HL-60/S4 (cell line): ENCODE results near the gene CACNA2D3.

ENCODE experiments used
- in situ Hi-C: fragments of 300-500 bp; cut with MboI; formaldehyde crosslinking; loops from 2 replicates; pipeline ENCODE4 v1.14.3; 2022; ENCODE audit warnings: low sequenced_read_pairs

CACNA2D3 gene

GRCh38 chr3:54892168-54892567 is 769.8 kb downstream of the CACNA2D3 start:
- in situ Hi-C loops = no loop called here

GRCh38 chr3:54895613-54896012 is 773.3 kb downstream of the CACNA2D3 start:
- in situ Hi-C loops = no loop called here

GRCh38 chr3:54897028-54897711 is 774.8 kb downstream of the CACNA2D3 start:
- in situ Hi-C loops = no loop called here

GRCh38 chr3:54899273-54899672 is 776.9 kb downstream of the CACNA2D3 start:
- in situ Hi-C loops = no loop called here

- in situ Hi-C loops = no loop called here
Measured at GRCh38 chr3:54900838-54901591, 778.7 kb downstream of the CACNA2D3 start.

- in situ Hi-C loops = no loop called here
Measured at GRCh38 chr3:54901906-54902685, 779.7 kb downstream of the CACNA2D3 start.

- in situ Hi-C loops = no loop called here
Measured at GRCh38 chr3:54905261-54905888, 783.0 kb downstream of the CACNA2D3 start.

- in situ Hi-C loops = no loop called here
Measured at GRCh38 chr3:54905920-54906319, 783.6 kb downstream of the CACNA2D3 start.

GRCh38 chr3:54906763-54907162 is 784.4 kb downstream of the CACNA2D3 start:
- in situ Hi-C loops = no loop called here

- in situ Hi-C loops = no loop called here
Measured at GRCh38 chr3:54909191-54909590, 786.8 kb downstream of the CACNA2D3 start.

GRCh38 chr3:54914180-54914579 is 791.8 kb downstream of the CACNA2D3 start:
- in situ Hi-C loops = no loop called here

GRCh38 chr3:54915181-54915580 is 792.8 kb downstream of the CACNA2D3 start:
- in situ Hi-C loops = no loop called here

- in situ Hi-C loops = no loop called here
Measured at GRCh38 chr3:54915976-54916375, 793.6 kb downstream of the CACNA2D3 start.

- in situ Hi-C loops = no loop called here
Measured at GRCh38 chr3:54916732-54917131, 794.4 kb downstream of the CACNA2D3 start.

- in situ Hi-C loops = no loop called here
Measured at GRCh38 chr3:54917174-54917573, 794.8 kb downstream of the CACNA2D3 start.

- in situ Hi-C loops = no loop called here
Measured at GRCh38 chr3:54917862-54918261, 795.5 kb downstream of the CACNA2D3 start.

- in situ Hi-C loops = no loop called here
Measured at GRCh38 chr3:54918516-54918915, 796.2 kb downstream of the CACNA2D3 start.

GRCh38 chr3:54928046-54928770 is 805.9 kb downstream of the CACNA2D3 start, which contains the start of gene LRTM1:
Gene LRTM1, minus strand, starts transcription at chr3:54928059. Its CDS starts 148 bp downstream, at chr3:54927911.
- in situ Hi-C loops = no loop called here

- in situ Hi-C loops = no loop called here
Measured at GRCh38 chr3:54931182-54931581, 808.8 kb downstream of the CACNA2D3 start.

- in situ Hi-C loops = no loop called here
Measured at GRCh38 chr3:54932606-54933005, 810.3 kb downstream of the CACNA2D3 start.
